HG03575 (cell line): ENCODE data around the gene PLD4.

Experiments
- ATAC-seq: cut with Tn5 transposase; IDR thresholded peaks from one replicate; pipeline ENCODE4 v1.9.1; 2021; ENCODE audit not compliant: unreplicated experiment, insufficient number of reproducible peaks, low FRiP score; ENCODE audit errors: extremely low read depth

PLD4 gene

GRCh38 chr14:104977681-104978653 lies 53.3 kb downstream of the PLD4 start, which contains the start of gene AHNAK2:
TSS of gene AHNAK2 (minus strand) at chr14:104978374. CDS start at chr14:104978237, 137 bp downstream.
- no peak for ATAC-seq

GRCh38 chr14:104978746-104979691 lies 54.3 kb downstream of the PLD4 start:
- ATAC-seq, result no peak

DNA sequence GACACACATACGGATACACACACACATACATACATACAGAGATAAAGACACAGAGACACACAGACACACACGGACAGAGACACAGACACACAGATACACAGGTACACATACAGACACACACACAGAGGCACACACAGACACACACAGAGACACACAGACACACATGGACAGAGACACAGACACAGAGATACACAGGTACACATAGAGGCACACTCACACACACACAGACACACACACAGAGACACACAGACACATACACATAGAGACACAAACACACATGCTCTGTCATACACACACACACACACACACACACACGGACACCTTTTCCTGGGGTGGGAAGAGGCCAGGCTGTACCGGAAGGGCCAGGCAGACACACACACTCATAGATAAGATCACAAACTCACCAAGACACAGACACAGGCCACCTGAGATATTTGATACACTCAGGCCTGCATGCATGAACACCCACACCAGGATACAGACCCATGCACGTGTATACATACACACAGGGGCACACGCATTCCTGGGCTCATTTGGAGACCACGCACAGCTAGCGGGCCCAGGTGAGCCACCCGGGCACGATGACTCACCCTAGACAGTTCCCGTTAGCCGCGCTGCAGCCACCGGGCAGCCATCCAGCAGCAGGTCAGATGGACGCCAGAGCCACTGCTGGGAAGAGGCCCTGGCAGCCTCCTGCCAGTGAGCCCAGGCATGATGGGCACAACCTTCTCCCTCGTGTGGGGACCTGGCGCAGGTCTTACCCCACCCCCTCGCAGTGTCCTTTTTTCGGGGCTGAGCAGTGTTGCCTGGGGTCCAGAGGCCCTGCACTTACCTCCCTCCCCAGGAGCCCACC lies 55.3 kb downstream of the PLD4 start:
- no peak for ATAC-seq

DNA sequence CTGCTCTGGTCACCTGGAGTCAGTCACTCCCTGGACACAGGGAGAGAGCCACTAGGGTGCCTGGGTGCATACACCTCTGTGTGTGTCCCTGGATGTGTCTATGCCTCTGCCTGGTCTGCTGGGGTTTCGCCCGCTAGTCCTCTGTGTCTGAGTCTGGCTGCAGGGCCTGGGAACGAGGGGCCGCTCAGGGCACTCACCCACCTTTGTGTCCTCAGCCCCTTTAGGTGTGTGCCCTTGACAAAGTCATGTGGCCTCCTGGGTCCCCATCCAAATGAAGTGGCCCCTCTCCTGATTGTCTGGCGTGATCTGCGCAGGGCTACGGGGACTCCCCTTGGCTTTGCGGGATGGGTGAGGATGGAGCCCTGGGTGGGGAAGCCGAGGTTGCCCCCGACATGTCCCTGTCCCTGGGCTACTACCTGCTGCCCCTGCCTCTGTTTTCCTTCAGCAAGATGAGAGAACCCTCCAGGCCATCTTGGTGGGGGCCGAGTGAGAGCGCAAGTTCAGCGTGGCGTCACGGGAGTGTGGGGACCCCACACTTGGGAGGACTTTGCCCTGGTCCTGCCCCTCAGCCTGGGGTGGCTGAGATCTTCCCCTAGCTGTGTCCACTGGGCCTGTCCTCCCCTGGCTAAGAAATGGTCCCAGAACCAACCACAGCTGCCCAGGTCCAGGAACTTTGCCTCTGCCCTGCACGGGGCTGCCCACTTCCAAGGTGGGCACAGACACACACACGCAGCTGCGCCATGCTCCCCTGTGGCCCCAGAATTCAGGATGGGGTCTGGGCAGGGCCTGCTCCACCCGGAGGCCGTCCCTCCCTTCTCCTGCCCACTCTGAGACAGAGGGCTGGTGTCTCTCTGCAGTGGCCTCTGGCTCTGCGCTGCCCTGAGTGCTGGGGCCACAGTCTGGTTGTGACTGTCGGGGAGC lies 56.2 kb downstream of the PLD4 start:
- ATAC-seq, result no peak

GRCh38 chr14:104981699-104982541 lies 57.2 kb downstream of the PLD4 start:
- ATAC-seq, result no peak

DNA sequence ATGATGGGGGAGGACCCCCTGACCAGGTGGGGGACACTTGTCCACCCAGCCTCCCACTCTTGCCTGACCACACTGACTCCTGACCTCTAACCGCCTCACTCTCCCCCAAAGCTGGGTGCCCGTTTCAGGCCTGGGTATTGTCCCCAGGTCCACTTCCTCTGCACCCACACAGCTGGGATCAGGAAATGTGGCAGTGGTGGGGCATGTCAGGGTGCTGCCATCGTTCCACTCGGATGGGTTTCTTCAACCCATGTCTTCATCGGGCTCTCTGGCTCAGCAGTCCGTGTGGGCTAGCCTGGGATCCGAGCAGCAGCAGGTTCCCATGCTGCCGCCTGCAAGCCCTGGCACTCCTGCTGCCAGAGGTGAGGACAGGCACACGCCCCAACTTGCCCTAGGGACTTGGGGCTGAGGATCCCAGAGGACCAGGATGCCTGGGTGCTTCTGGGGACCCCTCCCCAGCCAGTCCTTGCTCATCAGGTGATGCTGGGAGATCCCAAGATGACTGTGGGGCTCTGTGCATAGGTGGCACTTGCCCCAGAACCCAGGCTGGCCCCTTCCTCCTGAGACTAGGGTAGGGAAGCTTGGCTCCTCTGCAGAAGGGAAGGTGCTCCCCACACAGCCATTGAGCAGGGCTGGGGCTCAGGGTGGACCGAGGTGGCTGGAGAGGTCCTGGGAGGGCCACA lies 58.0 kb downstream of the PLD4 start:
- no peak for ATAC-seq
